T-helper 17 cell (primary cell): ENCODE measurements around the gene DLG1. TPM values are rescaled to one million over a fixed set of nuclear protein-coding genes. Genes with fewer than 3 reads are reported as not detected.

Experiments used
- ATAC-seq: fragments of 150-1000 bp; cut with Tn5 transposase; 2 replicates; pipeline ENCODE4 v1.10.0; 2021; ENCODE audit warnings: mild to moderate bottlenecking, moderate library complexity
- DNase-seq, 3 donors: peaks; one replicate each; pipeline versions ENCODE4 v3.0.0 to v3.0.0-alpha.2; 2020 to 2021
- H3K9me3 ChIP-seq: one replicate; pipeline ENCODE4 v1.7.0; 2013; ENCODE audit warnings: low read length, mild to moderate bottlenecking; ENCODE audit not compliant: control insufficient read depth, poor library complexity, severe bottlenecking
- H3K27ac Mint-ChIP-seq: one replicate; pipeline ENCODE4 v1.8.0; 2022; ENCODE audit warnings: mild to moderate bottlenecking, moderate library complexity, mixed read lengths
- H3K27me3 Mint-ChIP-seq: one replicate; pipeline ENCODE4 v1.8.0; 2022; ENCODE audit warnings: mixed read lengths
- H3K36me3 Mint-ChIP-seq: one replicate; pipeline ENCODE4 v1.8.0; 2022; ENCODE audit warnings: low read depth, mixed read lengths
- H3K4me1 Mint-ChIP-seq: one replicate; pipeline ENCODE4 v1.8.0; 2022; ENCODE audit warnings: mild to moderate bottlenecking, mixed read lengths
- H3K4me3 Mint-ChIP-seq: one replicate; pipeline ENCODE4 v1.8.0; 2022; ENCODE audit warnings: mild to moderate bottlenecking, moderate library complexity, mixed read lengths
- total RNA-seq, 4 donors: library from RNA in 2 of 4; stranded (reverse) in 2 of 4; gene quantifications; one replicate each; pipeline ENCODE4 v1.2.3 and lab custom pipeline; 2022 to 2026

Gene DLG1
- total RNA-seq, 2 donors from 2014 or later: 87.5 to 99.7 TPM

DNA sequence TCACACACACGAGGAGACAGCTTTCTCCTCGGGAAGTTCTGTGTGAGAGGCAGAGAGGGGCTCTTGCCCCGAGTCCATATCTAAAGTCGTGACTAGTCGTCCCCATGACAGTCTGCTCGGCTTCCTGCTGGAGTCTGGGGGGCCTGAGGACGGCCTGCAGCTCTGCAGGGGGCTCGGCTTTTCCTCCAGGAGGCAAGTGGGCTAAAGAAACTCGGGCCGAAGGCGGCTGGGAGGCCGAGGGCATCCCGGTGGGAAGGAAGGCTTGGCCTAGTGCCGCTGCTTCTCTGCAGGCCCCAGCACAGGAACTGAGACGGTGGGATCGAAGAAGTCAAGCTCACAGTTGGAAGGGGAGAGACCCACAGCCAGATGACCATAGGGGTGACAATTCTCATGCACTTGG is 304.4 kb downstream of the DLG1 start:
- no peaks in the 10 kb centered on the region for H3K9me3 ChIP-seq
- ATAC-seq (no peak), DNase-seq (no peak)
- Mint-ChIP-seq H3K4me1 (no peaks in the 10 kb centered on the region), H3K36me3 (no peaks in the 10 kb centered on the region), H3K27me3 (no peaks in the 10 kb centered on the region), H3K27ac (no peak overlapping the region), H3K4me3 (no peak overlapping the region)
